A549 (cell line): ENCODE results near the gene OPRD1. TPM values are rescaled to one million over a fixed set of nuclear protein-coding genes. Genes with fewer than 3 reads are reported as not detected.
"Not testable (repeated sequence)": the region's sequence is repeated elsewhere in the genome, so short reads cannot be mapped to it uniquely, and the experiment has no call there.

Experiments used
- ATAC-seq, 2 experiments: fragments of 200-7000 bp in 1 of 2; fragments of >200 bp in 1 of 2; cut with Nextera tagmentation in 1 of 2; cut with Tn5 transposase in 1 of 2; 3 replicates each; pipeline versions ENCODE4 v1.8.0 to v1.9.1; 2018 to 2020; ENCODE audit warnings: mild to moderate bottlenecking in 1 of 2, moderate library complexity in 1 of 2
- CTCF ChIA-PET: fragments of 300-600 bp; sonication (Branson Sonifier 250); formaldehyde crosslinking; extraction: SDS; loops from one replicate; lab custom pipeline; 2021; ENCODE audit warnings: antibody characterized with exemption, inconsistent platforms; lab: Yijun Ruan, JAX
- POLR2A ChIA-PET: fragments of 350-600 bp; formaldehyde crosslinking; extraction: SDS; loops from one replicate; lab custom pipeline; 2021; ENCODE audit warnings: antibody characterized with exemption, inconsistent platforms; lab: Yijun Ruan, JAX
- DNase-seq, 2 experiments: peaks; one replicate each; pipeline versions ENCODE4 v3.0.0 to v3.0.0-alpha.2; 2011 to 2016; ENCODE audit warnings: low read depth in 1 of 2, low spot score in 1 of 2
- FAIRE-seq: peaks from 2 replicates; lab custom pipeline; 2011; peaks lifted over from hg19 to GRCh38; lab: Jason Lieb, UNC
- H3K27ac ChIP-seq, 2 experiments: fragments of >200 bp; sonication (Bioruptor Twin); formaldehyde crosslinking; 3 replicates each; pipeline ENCODE4 v1.5.1; 2016 to 2017
- H3K4me1 ChIP-seq: fragments of >200 bp; sonication (Bioruptor Twin); formaldehyde crosslinking; 3 replicates; pipeline ENCODE4 v1.6.1; 2016
- H3K4me2 ChIP-seq: fragments of >200 bp; sonication (Bioruptor Twin); formaldehyde crosslinking; 3 replicates; pipeline ENCODE4 v1.6.1; 2016
- H3K4me3 ChIP-seq: fragments of >200 bp; sonication (Bioruptor Twin); formaldehyde crosslinking; 3 replicates; pipeline ENCODE4 v1.5.1; 2016
- H3K9me3 ChIP-seq: fragments of >200 bp; sonication (Bioruptor Twin); formaldehyde crosslinking; 3 replicates; pipeline ENCODE4 v1.6.1; 2016
- BCL3 ChIP-seq: fragments of >200 bp; sonication (Bioruptor Twin); formaldehyde crosslinking; IDR thresholded peaks from 3 replicates; pipeline ENCODE4 v1.6.1; 2016
- BHLHE40 ChIP-seq: IDR thresholded peaks from 2 replicates; pipeline ENCODE4 v1.6.1; 2012; ENCODE audit warnings: low read depth, low read length, inconsistent platforms
- CHD4 ChIP-seq: fragments of 200-600 bp; sonication (generic); IDR thresholded peaks from 2 replicates; pipeline ENCODE4 v1.6.1; 2016; ENCODE audit warnings: antibody characterized with exemption, mild to moderate bottlenecking, borderline replicate concordance
- E2F6 ChIP-seq: IDR thresholded peaks from 2 replicates; pipeline ENCODE4 v1.6.1; 2012; ENCODE audit warnings: low read depth, borderline replicate concordance
- EHMT2 ChIP-seq: fragments of 200-600 bp; sonication (generic); IDR thresholded peaks from 2 replicates; pipeline ENCODE4 v1.6.1; 2016; ENCODE audit warnings: antibody characterized with exemption, low read depth, mild to moderate bottlenecking, moderate library complexity
- ELK1 ChIP-seq: fragments of 150-350 bp; IDR thresholded peaks from 2 replicates; pipeline ENCODE4 v1.6.1; 2014; ENCODE audit warnings: low read depth, mild to moderate bottlenecking, low read length
- GATA3 ChIP-seq: IDR thresholded peaks from 2 replicates; pipeline ENCODE4 v1.6.1; 2012; ENCODE audit warnings: borderline replicate concordance
- HDAC2 ChIP-seq: fragments of 200-600 bp; sonication (generic); IDR thresholded peaks from 2 replicates; pipeline ENCODE4 v1.6.1; 2016
- HOXA7 ChIP-seq: fragments of 250-450 bp; sonication (Bioruptor Pico); IDR thresholded peaks from 2 replicates; pipeline ENCODE4 v1.5.0; 2020; ENCODE audit warnings: mild to moderate bottlenecking, moderate library complexity
- HOXB13 ChIP-seq: fragments of 250-450 bp; sonication (Bioruptor Pico); IDR thresholded peaks from 2 replicates; pipeline ENCODE4 v1.5.0; 2020; ENCODE audit warnings: low read depth, mild to moderate bottlenecking, moderate library complexity
- JUNB ChIP-seq: fragments of >200 bp; sonication (Bioruptor Twin); formaldehyde crosslinking; IDR thresholded peaks from 2 replicates; pipeline ENCODE4 v1.6.1; 2016
- MAX ChIP-seq: IDR thresholded peaks from 2 replicates; pipeline ENCODE4 v1.6.1; 2012
- MAZ ChIP-seq: fragments of 150-350 bp; IDR thresholded peaks from 2 replicates; pipeline ENCODE4 v1.6.1; 2014; ENCODE audit warnings: antibody characterized with exemption, low read depth, low read length, borderline replicate concordance
- NFE2L2 ChIP-seq: fragments of 150-350 bp; conservative IDR thresholded peaks from 2 replicates; pipeline ENCODE4 v1.6.1; 2014; ENCODE audit warnings: low read length
- NPAS2 ChIP-seq: fragments of 250-450 bp; sonication (Bioruptor Pico); IDR thresholded peaks from 2 replicates; pipeline ENCODE4 v1.8.0; 2022; ENCODE audit warnings: mild to moderate bottlenecking, moderate library complexity, borderline replicate concordance
- POLR2A ChIP-seq: IDR thresholded peaks from 2 replicates; pipeline ENCODE4 v1.6.1; 2012; ENCODE audit warnings: mild to moderate bottlenecking, low read length
- RAD21 ChIP-seq, 2 experiments: fragments of >200 bp in 1 of 2; sonication (Bioruptor Twin) in 1 of 2; formaldehyde crosslinking in 1 of 2; IDR thresholded peaks in 1 of 2; conservative IDR thresholded peaks in 1 of 2; 2 replicates in 1 of 2; 3 replicates in 1 of 2; pipeline ENCODE4 v1.6.1; 2012 to 2018; ENCODE audit warnings: inconsistent platforms in 1 of 2
- RARB ChIP-seq: fragments of 250-450 bp; sonication (Bioruptor Pico); IDR thresholded peaks from 2 replicates; pipeline ENCODE4 v1.8.0; 2021; ENCODE audit warnings: mild to moderate bottlenecking, moderate library complexity
- RCOR1 ChIP-seq: fragments of 150-350 bp; IDR thresholded peaks from 2 replicates; pipeline ENCODE4 v1.6.1; 2014; ENCODE audit warnings: antibody characterized with exemption, low read length, low read depth
- RFX5 ChIP-seq: fragments of 450-650 bp; IDR thresholded peaks from 2 replicates; pipeline ENCODE4 v1.7.1; 2014; ENCODE audit warnings: antibody characterized with exemption, mild to moderate bottlenecking, moderate library complexity
- RNF2 ChIP-seq: fragments of 200-600 bp; sonication (generic); IDR thresholded peaks from 2 replicates; pipeline ENCODE4 v1.6.1; 2016; ENCODE audit warnings: low read depth, mild to moderate bottlenecking, antibody characterized with exemption, moderate library complexity, borderline replicate concordance
- TFCP2L1 ChIP-seq: fragments of 250-450 bp; sonication (Bioruptor Pico); IDR thresholded peaks from 2 replicates; pipeline ENCODE4 v1.5.0; 2021; ENCODE audit warnings: mild to moderate bottlenecking
- TP53 ChIP-seq: fragments of 250-450 bp; sonication (Bioruptor Pico); IDR thresholded peaks from 2 replicates; pipeline ENCODE4 v1.5.0; 2021; ENCODE audit warnings: mild to moderate bottlenecking, moderate library complexity
- USF2 ChIP-seq: fragments of 450-650 bp; IDR thresholded peaks from 2 replicates; pipeline ENCODE4 v1.6.1; 2014; ENCODE audit warnings: antibody characterized with exemption
- ZC3H11A ChIP-seq: fragments of 450-650 bp; IDR thresholded peaks from 2 replicates; pipeline ENCODE4 v1.6.1; 2014; ENCODE audit warnings: antibody characterized with exemption, mild to moderate bottlenecking
- ZNF302 ChIP-seq: fragments of 250-450 bp; sonication (Bioruptor Pico); IDR thresholded peaks from 2 replicates; pipeline ENCODE4 v1.9.0; 2021; ENCODE audit warnings: inconsistent platforms, mild to moderate bottlenecking, moderate library complexity
- WGBS: methylation state at CpG from one replicate; pipeline ENCODE4 v1.1.6; 2017; ENCODE audit errors: missing lambda C conversion rate; 5-methylcytosine and 5-hydroxymethylcytosine counted together
- polyA plus RNA-seq, 4 experiments: library from polyadenylated mRNA; depleted of rRNA in 3 of 4; stranded (reverse); fragments of >200 nt; fragmentation: RNase III in 1 of 4; extraction: RNeasy Plus Mini Kit Qiagen cat#74134 plus additional on column Dnase treatment in 1 of 4; gene quantifications; 2 replicates in 3 of 4; 3 replicates in 1 of 4; pipeline ENCODE4 v1.2.3, GENCODE V29; 2011 to 2017

The OPRD1 gene
- polyA plus RNA-seq, 2 of the 4 experiments (the other 2 are of a cell fraction): not detected

GRCh38 chr1:28817133-28817532 is 5.2 kb downstream of the OPRD1 start:
- POLR2A ChIA-PET: interaction anchor here (0.6 kb wide), 1 partner anchor 257 kb away, joined by 3 read pairs; no protein-coding TSS in a partner anchor
- TF ChIP-seq TP53 (CRISPR knock-in tag) (no peak), BCL3 (no peak), RARB (no peak), HOXA7 (CRISPR knock-in tag) (no peak), ZC3H11A (no peak), HDAC2 (no peak), RAD21 (conservative IDR thresholded peaks at IDR 0.05 in 1 of 2, IDR thresholded peaks at IDR 0.05 in 1 of 2) (no peak), MAZ (no peak), ZNF302 (CRISPR knock-in tag) (no peak), USF2 (no peak), EHMT2 (no peak)
- H3K9me3 ChIP-seq: no peaks in the 10 kb centered on the region
- H3K4me1 ChIP-seq: no peaks in the 10 kb centered on the region
- ATAC-seq: no peak
- CTCF ChIA-PET: interaction anchor here (1.4 to 2.4 kb wide), 2 partner anchors 65 to 81 kb away, joined by 4 to 6 read pairs; partner anchors contain the start of gene YTHDF2
- no peak for FAIRE-seq
- 40% methylated on average over 7 of the region's 7 CpGs for WGBS
- no peak overlapping the region for H3K4me2 ChIP-seq
- H3K4me3 ChIP-seq: no peak overlapping the region
- no peak overlapping the region for H3K27ac ChIP-seq
- no peak for DNase-seq

GRCh38 chr1:28819020-28819419 is 7.0 kb downstream of the OPRD1 start:
- FAIRE-seq (no peak), DNase-seq (no peak), ATAC-seq (no peak)
- ChIA-PET CTCF (interaction anchor here (1.0 kb wide), 1 partner anchor 49 kb away, joined by 3 read pairs; no protein-coding TSS in a partner anchor), POLR2A (no interaction called here)
- Histone ChIP-seq H3K27ac (no peak overlapping the region), H3K4me2 (no peak overlapping the region), H3K4me1 (no peaks in the 10 kb centered on the region), H3K9me3 (no peaks in the 10 kb centered on the region), H3K4me3 (no peak overlapping the region)
- TF ChIP-seq E2F6 (no peak), JUNB (no peak), HOXB13 (no peak), NPAS2 (CRISPR knock-in tag) (no peak), RFX5 (no peak), POLR2A (no peak), RNF2 (no peak), BHLHE40 (no peak)

GRCh38 chr1:28822799-28823198 is 10.8 kb downstream of the OPRD1 start:
- H3K27ac ChIP-seq: no peak overlapping the region
- no peak for TF ChIP-seq TFCP2L1
- no peak for TF ChIP-seq USF2
- no peak for TF ChIP-seq JUNB
- no peak for TF ChIP-seq RCOR1
- TF ChIP-seq HDAC2: no peak
- TF ChIP-seq NFE2L2: no peak
- no peak for TF ChIP-seq CHD4
- no peak for TF ChIP-seq ELK1
- no peak for TF ChIP-seq NPAS2 (CRISPR knock-in tag)
- no peak for TF ChIP-seq GATA3
- TF ChIP-seq MAX: no peak
- TF ChIP-seq HOXB13: no peak
- 40% methylated on average over 3 of the region's 3 CpGs for WGBS
- ATAC-seq (no peak), FAIRE-seq (no peak), DNase-seq (no peak)
- no peaks in the 10 kb centered on the region for H3K9me3 ChIP-seq
- no peaks in the 10 kb centered on the region for H3K4me1 ChIP-seq
- H3K4me2 ChIP-seq: no peak overlapping the region
- ChIA-PET CTCF (interaction anchor here (0.6 to 1.4 kb wide), 2 partner anchors 24 to 39 kb away, joined by 3 read pairs; no protein-coding TSS in a partner anchor), POLR2A (no interaction called here)
- no peak overlapping the region for H3K4me3 ChIP-seq

GRCh38 chr1:28824061-28824460 is 12.1 kb downstream of the OPRD1 start:
- H3K4me2 ChIP-seq, H3K4me3 ChIP-seq, ATAC-seq, FAIRE-seq, POLR2A ChIA-PET, H3K9me3 ChIP-seq, H3K27ac ChIP-seq, DNase-seq, H3K4me1 ChIP-seq: not testable (repeated sequence)
- 65% methylated on average over 11 of the region's 11 CpGs for WGBS
- CTCF ChIA-PET: interaction anchor here (0.6 to 0.9 kb wide), 2 partner anchors 58 to 209 kb away, joined by 4 to 7 read pairs; no protein-coding TSS in a partner anchor
